PFSK-1 (cell line): ENCODE measurements around the gene THSD4.

Experiments used
- FOXP2 ChIP-seq: optimal IDR thresholded peaks from 2 replicates; pipeline ENCODE3; 2011; ENCODE audit warnings: borderline replicate concordance, control low read depth, inconsistent platforms; ENCODE audit not compliant: insufficient read depth; ENCODE audit errors: extremely low read length, extremely low read depth
- POLR2AphosphoS5 ChIP-seq: IDR thresholded peaks from 2 replicates; pipeline ENCODE4 v1.6.1; 2012; ENCODE audit warnings: low read depth, mild to moderate bottlenecking, control low read depth, low read length, moderate library complexity
- SIN3A ChIP-seq: IDR thresholded peaks from 2 replicates; pipeline ENCODE4 v1.6.1; 2012; ENCODE audit warnings: mild to moderate bottlenecking, low read length, moderate library complexity, borderline replicate concordance; ENCODE audit not compliant: insufficient read depth
- TAF1 ChIP-seq: IDR thresholded peaks from 2 replicates; pipeline ENCODE4 v1.6.1; 2012; ENCODE audit warnings: low read length, control low read depth, borderline replicate concordance; ENCODE audit not compliant: insufficient read depth
- TF ChIP-seq, protein P1 (sequence below), 2 experiments: IDR thresholded peaks; 2 replicates each; pipeline versions ENCODE4 v1.6.1 to v1.8.0; 2011 to 2012; ENCODE audit warnings: low read depth in 2 of 2, low read length in 2 of 2, control low read depth in 1 of 2, inconsistent platforms in 1 of 2, mild to moderate bottlenecking in 1 of 2, moderate library complexity in 1 of 2; ENCODE audit not compliant: insufficient read depth in 1 of 2

THSD4 gene

DNA sequence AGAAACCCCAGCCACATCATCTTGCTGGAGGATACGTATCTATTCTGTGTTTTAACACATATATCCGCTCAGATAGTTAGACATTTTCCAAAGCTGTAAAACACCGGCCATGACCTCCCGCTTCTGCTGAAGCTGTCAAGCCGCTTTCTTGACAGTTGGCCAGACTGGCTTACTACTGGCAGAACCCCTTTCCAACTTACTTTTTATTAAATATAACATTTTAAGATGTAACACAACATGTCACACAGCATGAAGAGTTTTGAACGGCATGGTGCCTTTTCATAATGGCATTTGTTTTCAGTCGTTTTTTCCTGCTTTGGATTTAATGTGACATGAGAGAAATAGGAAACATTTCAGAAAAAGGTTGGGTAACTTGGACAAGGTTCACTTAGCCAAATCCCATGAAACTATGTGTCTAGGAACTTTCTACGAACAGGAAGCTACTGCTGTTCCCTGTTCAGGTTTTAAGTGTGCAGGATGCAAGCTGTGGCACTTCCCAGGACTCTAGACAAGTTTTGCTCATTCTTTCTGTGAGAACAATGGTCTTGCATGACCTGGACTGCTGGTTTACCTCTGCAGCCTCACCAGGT is 281.4 kb downstream of the THSD4 start:
- TF ChIP-seq POLR2AphosphoS5 (no peak), FOXP2 (no peak)

- TF ChIP-seq FOXP2 (no peak), SIN3A (no peak), TAF1 (no peak), POLR2AphosphoS5 (no peak)
- TF ChIP-seq, protein P1, sequence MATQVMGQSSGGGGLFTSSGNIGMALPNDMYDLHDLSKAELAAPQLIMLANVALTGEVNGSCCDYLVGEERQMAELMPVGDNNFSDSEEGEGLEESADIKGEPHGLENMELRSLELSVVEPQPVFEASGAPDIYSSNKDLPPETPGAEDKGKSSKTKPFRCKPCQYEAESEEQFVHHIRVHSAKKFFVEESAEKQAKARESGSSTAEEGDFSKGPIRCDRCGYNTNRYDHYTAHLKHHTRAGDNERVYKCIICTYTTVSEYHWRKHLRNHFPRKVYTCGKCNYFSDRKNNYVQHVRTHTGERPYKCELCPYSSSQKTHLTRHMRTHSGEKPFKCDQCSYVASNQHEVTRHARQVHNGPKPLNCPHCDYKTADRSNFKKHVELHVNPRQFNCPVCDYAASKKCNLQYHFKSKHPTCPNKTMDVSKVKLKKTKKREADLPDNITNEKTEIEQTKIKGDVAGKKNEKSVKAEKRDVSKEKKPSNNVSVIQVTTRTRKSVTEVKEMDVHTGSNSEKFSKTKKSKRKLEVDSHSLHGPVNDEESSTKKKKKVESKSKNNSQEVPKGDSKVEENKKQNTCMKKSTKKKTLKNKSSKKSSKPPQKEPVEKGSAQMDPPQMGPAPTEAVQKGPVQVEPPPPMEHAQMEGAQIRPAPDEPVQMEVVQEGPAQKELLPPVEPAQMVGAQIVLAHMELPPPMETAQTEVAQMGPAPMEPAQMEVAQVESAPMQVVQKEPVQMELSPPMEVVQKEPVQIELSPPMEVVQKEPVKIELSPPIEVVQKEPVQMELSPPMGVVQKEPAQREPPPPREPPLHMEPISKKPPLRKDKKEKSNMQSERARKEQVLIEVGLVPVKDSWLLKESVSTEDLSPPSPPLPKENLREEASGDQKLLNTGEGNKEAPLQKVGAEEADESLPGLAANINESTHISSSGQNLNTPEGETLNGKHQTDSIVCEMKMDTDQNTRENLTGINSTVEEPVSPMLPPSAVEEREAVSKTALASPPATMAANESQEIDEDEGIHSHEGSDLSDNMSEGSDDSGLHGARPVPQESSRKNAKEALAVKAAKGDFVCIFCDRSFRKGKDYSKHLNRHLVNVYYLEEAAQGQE (IDR thresholded peaks at IDR 0.05; ENCODE audit: insufficient read depth in 1 of 2, low read depth in 2 of 2, low read length in 2 of 2): no peak
These were observed 282.1 kb downstream of the THSD4 start for GRCh38 chr15:71397377-71397776.

DNA sequence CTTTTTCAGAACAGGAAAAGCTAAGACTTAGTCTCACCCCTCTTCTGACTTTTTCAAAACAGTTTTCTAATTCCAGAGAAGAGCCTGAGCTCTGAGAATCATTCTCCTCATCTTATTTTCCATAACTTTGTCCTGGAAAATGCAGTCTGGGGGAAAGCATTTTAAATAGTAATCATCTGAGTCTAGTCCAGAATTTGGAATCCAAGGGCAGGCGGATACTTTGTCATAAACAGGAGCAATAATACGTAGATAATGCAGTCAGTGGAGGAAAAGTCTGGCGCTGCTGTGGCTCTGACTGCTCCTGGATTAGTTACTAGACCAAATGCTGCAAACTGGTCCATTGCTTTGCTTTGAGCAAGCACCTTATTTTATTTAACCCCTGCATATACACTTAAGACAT is 285.0 kb downstream of the THSD4 start:
- TF ChIP-seq FOXP2 (no peak), TAF1 (no peak), SIN3A (no peak), POLR2AphosphoS5 (no peak)
- TF ChIP-seq, protein P1 (IDR thresholded peaks at IDR 0.05; ENCODE audit: insufficient read depth in 1 of 2, low read depth in 2 of 2, low read length in 2 of 2): no peak

DNA sequence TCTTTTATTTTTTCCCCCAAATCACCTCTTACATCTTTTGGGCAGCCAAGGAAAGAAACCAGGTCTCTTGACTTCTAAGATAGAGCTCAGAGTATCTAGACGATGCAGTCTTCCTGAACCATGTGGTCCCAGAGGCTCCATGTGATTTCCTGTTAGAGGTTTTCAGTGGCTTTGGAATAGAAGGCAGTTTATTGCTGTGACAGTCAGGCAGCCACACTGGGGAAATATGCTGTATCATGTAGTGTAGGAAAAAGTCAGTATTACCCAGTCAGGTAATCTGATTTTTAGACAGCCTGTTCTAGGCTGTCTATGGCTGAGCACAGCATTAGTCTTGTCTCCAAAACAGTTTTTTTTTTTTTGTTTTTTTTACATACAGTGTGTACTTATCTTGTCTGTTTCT is 294.3 kb downstream of the THSD4 start:
- TF ChIP-seq POLR2AphosphoS5: no peak
- TF ChIP-seq, protein P1 (IDR thresholded peaks at IDR 0.05; ENCODE audit: insufficient read depth in 1 of 2, low read depth in 2 of 2, low read length in 2 of 2): no peak
- no peak for TF ChIP-seq FOXP2
- TF ChIP-seq TAF1: no peak
- no peak for TF ChIP-seq SIN3A

- TF ChIP-seq, protein P1 (IDR thresholded peaks at IDR 0.05; ENCODE audit: insufficient read depth in 1 of 2, low read depth in 2 of 2, low read length in 2 of 2): no peak
- TF ChIP-seq TAF1 (no peak), FOXP2 (no peak), POLR2AphosphoS5 (no peak), SIN3A (no peak)
These were observed 295.1 kb downstream of the THSD4 start for GRCh38 chr15:71410347-71410746.
